BJ (cell line): ENCODE measurements around the gene CRY1. TPM values are rescaled to one million over a fixed set of nuclear protein-coding genes. Genes with fewer than 3 reads are reported as not detected.

Experiments
- CTCF ChIA-PET: fragments of 350-600 bp; formaldehyde crosslinking; extraction: SDS; loops from one replicate; lab custom pipeline; 2021; ENCODE audit warnings: antibody characterized with exemption, inconsistent platforms; lab: Yijun Ruan, JAX
- POLR2A ChIA-PET: fragments of 300-600 bp; sonication (Branson Sonifier 250); formaldehyde crosslinking; extraction: SDS; loops from one replicate; lab custom pipeline; 2021; ENCODE audit warnings: antibody characterized with exemption; lab: Charles Lee
- DNase-seq: peaks from one replicate; pipeline ENCODE4 v3.0.0-alpha.2; 2011; ENCODE audit warnings: low read depth
- H3K27me3 ChIP-seq: 2 replicates; pipeline ENCODE4 v1.6.0; 2011; ENCODE audit warnings: low read length; ENCODE audit not compliant: control insufficient read depth, insufficient read depth
- H3K36me3 ChIP-seq: 2 replicates; pipeline ENCODE4 v1.5.1; 2011; ENCODE audit warnings: low read length; ENCODE audit not compliant: control insufficient read depth, insufficient read depth
- H3K4me3 ChIP-seq: 2 replicates; pipeline ENCODE4 v1.5.1; 2011; ENCODE audit warnings: low read depth, mild to moderate bottlenecking, control low read depth, low read length
- CTCF ChIP-seq: IDR thresholded peaks from 2 replicates; pipeline ENCODE4 v1.5.1; 2011; ENCODE audit warnings: low read depth, mild to moderate bottlenecking, control low read depth, inconsistent platforms, low read length, moderate library complexity; ENCODE audit not compliant: insufficient read depth
- polyA plus RNA-seq: library from polyadenylated mRNA; depleted of rRNA; stranded (reverse); fragments of >200 nt; gene quantifications from 2 replicates; pipeline ENCODE4 v1.2.3, GENCODE V29; 2011

The CRY1 gene
- polyA plus RNA-seq, 1 experiment: 6.9 TPM

- no peak overlapping the region for H3K4me3 ChIP-seq
- ChIA-PET POLR2A (no interaction called here), CTCF (interaction anchor here (1.4 kb wide), 1 partner anchor 13 kb away, joined by 4 read pairs; no protein-coding TSS in a partner anchor)
- H3K27me3 ChIP-seq: no peaks in the 10 kb centered on the region
- peaks cover 5% of the 10 kb centered on the region for H3K36me3 ChIP-seq
- TF ChIP-seq CTCF: no peak
- no peak for DNase-seq
These were observed 119.8 kb downstream of the CRY1 start for GRCh38 chr12:106973545-106973944.

GRCh38 chr12:106971065-106971464, 122.3 kb downstream of the CRY1 start:
- no peak for DNase-seq
- Histone ChIP-seq H3K27me3 (no peaks in the 10 kb centered on the region), H3K4me3 (no peak overlapping the region), H3K36me3 (peaks cover 5% of the 10 kb centered on the region)
- ChIA-PET CTCF (no interaction called here), POLR2A (no interaction called here)
- no peak for TF ChIP-seq CTCF

- no peak for TF ChIP-seq CTCF
- ChIA-PET CTCF (no interaction called here), POLR2A (no interaction called here)
- H3K27me3 ChIP-seq: no peaks in the 10 kb centered on the region
- H3K4me3 ChIP-seq: no peak overlapping the region
- peaks cover 3% of the 10 kb centered on the region for H3K36me3 ChIP-seq
- no peak for DNase-seq
These were observed 128.8 kb downstream of the CRY1 start for GRCh38 chr12:106964526-106964925.

DNA sequence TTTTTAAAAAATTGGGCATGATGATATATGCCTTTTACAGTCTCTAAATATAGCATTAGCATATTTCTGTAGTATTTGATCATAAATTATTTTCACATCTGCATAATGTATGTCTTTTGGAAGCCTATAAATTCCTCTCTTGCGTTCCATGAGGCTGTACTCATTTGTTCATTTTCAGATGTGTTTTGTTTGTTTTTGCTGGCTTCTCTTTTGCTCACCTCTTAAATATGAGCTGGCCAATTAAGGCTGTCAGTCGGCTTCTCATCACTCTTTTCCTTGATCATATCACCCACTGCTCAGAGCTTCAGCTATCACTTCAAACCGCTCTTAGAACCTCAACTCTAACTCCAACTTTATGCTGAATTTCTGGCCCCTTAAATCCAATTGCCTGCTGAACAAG, 131.1 kb downstream of the CRY1 start:
- H3K27me3 ChIP-seq: no peaks in the 10 kb centered on the region
- no peak for TF ChIP-seq CTCF
- POLR2A ChIA-PET: no interaction called here
- CTCF ChIA-PET: interaction anchor here (0.6 to 1.4 kb wide), 2 partner anchors 16 to 579 kb away, joined by 3 to 4 read pairs; no protein-coding TSS in a partner anchor
- no peak overlapping the region for H3K4me3 ChIP-seq
- no peak for DNase-seq
- H3K36me3 ChIP-seq: peaks cover 3% of the 10 kb centered on the region

- ChIA-PET POLR2A (interaction anchor here (0.7 kb wide), 2 partner anchors 760 to 794 kb away, joined by 3 to 9 read pairs; no protein-coding TSS in a partner anchor), CTCF (interaction anchor here (0.6 to 1.5 kb wide), 3 partner anchors 14 to 1732 kb away, joined by 3 to 4 read pairs (median 3); no protein-coding TSS in a partner anchor)
- TF ChIP-seq CTCF: no peak
- Histone ChIP-seq H3K27me3 (no peaks in the 10 kb centered on the region), H3K36me3 (peaks cover 3% of the 10 kb centered on the region), H3K4me3 (no peak overlapping the region)
- DNase-seq: no peak
These were observed 132.9 kb downstream of the CRY1 start for GRCh38 chr12:106960443-106960842.
